ENCODE measurements around the gene BCORL1.

The BCORL1 gene

GRCh38 chrX:130060122-130061069 lies 78.0 kb downstream of the BCORL1 start:
- peak; percentile 49 to 62 for DNase-seq (ENCODE audit: low read depth in 2 of 2)

- DNase-seq (ENCODE audit: low read depth in 2 of 2), result no peak
Observed at GRCh38 chrX:130066975-130067615, 84.7 kb downstream of the BCORL1 start.

- no peak for DNase-seq (ENCODE audit: low read depth in 2 of 2)
Observed at GRCh38 chrX:130071611-130072344, 89.3 kb downstream of the BCORL1 start.

- no peak for DNase-seq (ENCODE audit: low read depth in 2 of 2)
Observed at GRCh38 chrX:130072345-130072740, 89.9 kb downstream of the BCORL1 start.

GRCh38 chrX:130075777-130076176 lies 93.3 kb downstream of the BCORL1 start:
- no peak for DNase-seq (ENCODE audit: low read depth in 2 of 2)

GRCh38 chrX:130079824-130080406 lies 97.5 kb downstream of the BCORL1 start:
- peak in 1 of 2 donors; percentile 20 for DNase-seq (ENCODE audit: low read depth in 2 of 2)

- no peak for DNase-seq (ENCODE audit: low read depth in 2 of 2)
Observed at GRCh38 chrX:130080791-130081367, 98.4 kb downstream of the BCORL1 start.

- DNase-seq (ENCODE audit: low read depth in 2 of 2), result no peak
Observed at GRCh38 chrX:130081421-130082045, 99.1 kb downstream of the BCORL1 start.

- DNase-seq (ENCODE audit: low read depth in 2 of 2), result peak; percentile 21 to 34
Observed at GRCh38 chrX:130082244-130083106, 100.0 kb downstream of the BCORL1 start.

GRCh38 chrX:130083107-130083490 lies 100.7 kb downstream of the BCORL1 start:
- DNase-seq (ENCODE audit: low read depth in 2 of 2), result no peak

GRCh38 chrX:130083656-130084382 lies 101.4 kb downstream of the BCORL1 start:
- DNase-seq (ENCODE audit: low read depth in 2 of 2), result no peak

- no peak for DNase-seq (ENCODE audit: low read depth in 2 of 2)
Observed at GRCh38 chrX:130084631-130085237, 102.3 kb downstream of the BCORL1 start.

- DNase-seq (ENCODE audit: low read depth in 2 of 2), result no peak
Observed at GRCh38 chrX:130085551-130086446, 103.4 kb downstream of the BCORL1 start.

GRCh38 chrX:130086447-130087206 lies 104.2 kb downstream of the BCORL1 start:
- no peak for DNase-seq (ENCODE audit: low read depth in 2 of 2)

GRCh38 chrX:130090364-130090763 lies 107.9 kb downstream of the BCORL1 start:
- no peak for DNase-seq (ENCODE audit: low read depth in 2 of 2)

- peak; percentile 34 to 65 for DNase-seq (ENCODE audit: low read depth in 2 of 2)
Observed at GRCh38 chrX:130091980-130092522, 109.6 kb downstream of the BCORL1 start.

- DNase-seq (ENCODE audit: low read depth in 2 of 2), result no peak
Observed at GRCh38 chrX:130093271-130093670, 110.8 kb downstream of the BCORL1 start.
